ENCODE data around the gene TGM2.

Gene TGM2

GRCh38 chr20:38133680-38134426 lies 31.2 kb downstream of the TGM2 start:
- H3K4me3 ChIP-seq (ENCODE audit: low read length) = no peak overlapping the region

DNA sequence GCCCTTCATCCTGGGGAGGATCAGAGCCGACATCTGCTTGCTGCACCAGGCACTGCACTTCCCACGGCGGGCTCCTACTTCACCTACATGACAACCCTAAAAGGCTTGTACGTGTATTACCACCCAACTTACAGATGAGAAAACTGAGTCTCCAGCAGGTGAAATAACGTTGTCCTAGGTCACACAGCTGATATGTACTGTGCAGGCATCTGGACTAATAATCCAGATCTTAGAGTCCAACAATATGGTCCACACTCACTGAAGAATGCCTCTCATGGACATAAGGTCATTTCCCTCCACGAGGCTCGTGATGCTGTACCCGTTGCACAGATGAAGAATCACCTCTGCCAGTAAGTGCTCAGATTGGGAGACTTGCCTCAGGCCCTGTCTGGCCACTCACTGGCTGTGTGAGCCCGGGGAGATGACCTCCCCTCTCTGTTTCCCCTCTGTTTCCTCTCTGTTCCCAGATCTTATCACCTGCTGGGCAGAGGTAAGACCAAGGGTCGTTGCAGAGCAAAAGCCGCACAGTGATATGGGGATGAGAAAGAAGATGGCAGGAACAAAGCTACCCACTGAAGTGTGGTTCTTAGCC lies 32.1 kb downstream of the TGM2 start:
- no peaks in the 10 kb centered on the region for H3K27me3 ChIP-seq (ENCODE audit: control insufficient read depth, insufficient read depth, low read length)
- no peak overlapping the region for H3K27ac ChIP-seq (ENCODE audit: low read depth, low read length)
- H3K4me1 ChIP-seq (ENCODE audit: control insufficient read depth, insufficient read depth, low read length) = no peaks in the 10 kb centered on the region
- no peak overlapping the region for H3K9ac ChIP-seq (ENCODE audit: low read length)
- H3K4me3 ChIP-seq (ENCODE audit: low read length) = no peak overlapping the region
- no peaks in the 10 kb centered on the region for H3K36me3 ChIP-seq (ENCODE audit: control insufficient read depth, insufficient read depth, low read length)

More at GRCh38 chr20:38133680-38134426, 31.2 kb downstream of the TGM2 start:
- H3K27ac ChIP-seq (ENCODE audit: low read depth, low read length) = no peak overlapping the region
- H3K9ac ChIP-seq (ENCODE audit: low read length) = no peak overlapping the region
- H3K4me1 ChIP-seq (ENCODE audit: control insufficient read depth, insufficient read depth, low read length) = no peaks in the 10 kb centered on the region
- H3K36me3 ChIP-seq (ENCODE audit: control insufficient read depth, insufficient read depth, low read length) = no peaks in the 10 kb centered on the region
- H3K27me3 ChIP-seq (ENCODE audit: control insufficient read depth, insufficient read depth, low read length) = no peaks in the 10 kb centered on the region

DNA sequence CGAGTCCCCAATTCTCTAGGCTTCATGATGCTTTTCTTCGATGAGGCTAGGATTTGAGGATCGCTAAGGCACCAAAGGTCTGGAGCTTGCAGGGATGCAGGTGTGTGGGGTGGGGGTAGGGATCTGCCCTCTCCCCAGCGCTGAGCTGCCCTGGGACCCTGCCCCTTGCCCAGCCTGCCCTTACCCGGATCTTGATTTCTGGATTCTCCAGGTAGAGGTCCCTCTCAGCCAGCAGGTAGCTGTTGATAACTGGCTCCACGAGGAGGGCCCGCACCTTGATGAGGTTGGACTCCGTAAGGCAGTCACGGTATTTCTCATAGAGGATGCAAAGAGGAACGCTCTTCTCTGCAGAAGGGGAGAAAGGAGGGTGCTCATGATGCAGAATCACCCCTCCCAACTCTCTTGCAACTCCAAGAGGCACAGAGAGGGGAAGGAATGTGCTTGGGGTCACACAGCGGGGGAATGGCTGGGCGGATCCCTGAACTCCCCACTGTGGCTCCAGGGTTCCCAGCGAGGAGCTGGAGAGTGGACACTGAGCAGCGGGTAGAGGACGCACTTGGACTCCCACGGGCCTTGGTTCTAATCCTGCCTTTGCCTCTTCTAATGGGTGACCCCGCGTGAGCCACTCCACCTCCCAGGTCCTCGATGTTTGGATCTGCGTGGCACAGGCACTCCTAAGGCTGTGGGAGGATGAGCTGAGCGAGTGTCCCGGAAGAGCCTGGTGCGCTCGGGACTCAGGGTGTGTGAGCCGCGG lies 32.7 kb downstream of the TGM2 start:
- Histone ChIP-seq H3K4me3 (ENCODE audit: low read length) (no peak overlapping the region), H3K4me1 (ENCODE audit: control insufficient read depth, insufficient read depth, low read length) (no peaks in the 10 kb centered on the region), H3K27ac (ENCODE audit: low read depth, low read length) (no peak overlapping the region)

GRCh38 chr20:38131588-38132121 lies 33.4 kb downstream of the TGM2 start:
- H3K4me1 ChIP-seq (ENCODE audit: control insufficient read depth, insufficient read depth, low read length) = no peaks in the 10 kb centered on the region

More for the DNA sequence above, 32.7 kb downstream of the TGM2 start:
- Histone ChIP-seq H3K36me3 (ENCODE audit: control insufficient read depth, insufficient read depth, low read length) (no peaks in the 10 kb centered on the region), H3K9ac (ENCODE audit: low read length) (no peak overlapping the region), H3K27me3 (ENCODE audit: control insufficient read depth, insufficient read depth, low read length) (no peaks in the 10 kb centered on the region)

DNA sequence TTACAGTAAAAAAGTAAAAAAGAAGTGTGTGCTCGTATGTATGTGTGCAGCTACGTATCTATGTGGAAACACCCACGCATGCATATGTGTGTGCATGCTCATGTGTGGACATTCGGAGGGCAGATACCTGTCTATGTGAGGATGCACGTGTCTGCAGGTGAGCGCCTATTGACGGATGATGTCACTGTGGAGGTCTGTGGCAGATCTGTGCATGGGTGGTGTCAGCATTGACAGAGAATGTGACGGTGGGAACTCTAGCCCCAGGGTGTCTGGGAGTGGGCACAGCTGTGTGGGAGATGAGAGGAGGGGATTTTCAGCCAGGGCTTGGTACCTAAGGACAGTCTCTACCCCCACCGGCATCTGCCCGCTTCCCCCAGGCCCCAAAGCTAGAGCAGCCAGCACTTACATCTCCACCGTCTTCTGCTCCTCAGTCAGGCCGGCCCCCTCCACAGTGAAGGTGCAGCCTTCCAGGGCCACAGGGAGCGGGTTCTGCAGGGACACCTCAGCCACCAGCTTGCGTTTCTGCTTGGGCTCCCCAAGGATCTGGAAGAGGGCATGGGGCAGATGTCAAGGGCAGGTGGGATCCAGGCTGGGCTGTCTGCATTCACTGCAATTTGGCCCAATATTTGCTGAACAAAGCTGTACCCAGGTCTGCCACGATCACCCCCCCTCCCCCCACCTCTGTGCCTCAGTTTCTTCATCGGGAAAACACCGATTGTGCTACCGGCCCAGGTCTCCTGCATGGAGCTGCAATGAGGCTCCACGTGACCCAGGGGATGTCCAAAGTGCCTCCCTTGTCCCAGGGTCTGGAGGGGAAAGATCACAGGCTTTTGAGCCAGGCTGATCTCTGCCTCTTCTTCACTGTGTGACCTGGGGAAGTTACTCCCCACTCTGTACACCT lies 34.1 kb downstream of the TGM2 start:
- H3K36me3 ChIP-seq (ENCODE audit: control insufficient read depth, insufficient read depth, low read length) = no peaks in the 10 kb centered on the region
- H3K4me3 ChIP-seq (ENCODE audit: low read length) = no peak overlapping the region
- H3K9ac ChIP-seq (ENCODE audit: low read length) = no peak overlapping the region
- no peak overlapping the region for H3K27ac ChIP-seq (ENCODE audit: low read depth, low read length)
- no peaks in the 10 kb centered on the region for H3K4me1 ChIP-seq (ENCODE audit: control insufficient read depth, insufficient read depth, low read length)
- H3K27me3 ChIP-seq (ENCODE audit: control insufficient read depth, insufficient read depth, low read length) = no peaks in the 10 kb centered on the region

More at GRCh38 chr20:38131588-38132121, 33.4 kb downstream of the TGM2 start:
- no peak overlapping the region for H3K27ac ChIP-seq (ENCODE audit: low read depth, low read length)
- no peak overlapping the region for H3K9ac ChIP-seq (ENCODE audit: low read length)
- H3K4me3 ChIP-seq (ENCODE audit: low read length) = no peak overlapping the region
- no peaks in the 10 kb centered on the region for H3K36me3 ChIP-seq (ENCODE audit: control insufficient read depth, insufficient read depth, low read length)
- H3K27me3 ChIP-seq (ENCODE audit: control insufficient read depth, insufficient read depth, low read length) = no peaks in the 10 kb centered on the region

DNA sequence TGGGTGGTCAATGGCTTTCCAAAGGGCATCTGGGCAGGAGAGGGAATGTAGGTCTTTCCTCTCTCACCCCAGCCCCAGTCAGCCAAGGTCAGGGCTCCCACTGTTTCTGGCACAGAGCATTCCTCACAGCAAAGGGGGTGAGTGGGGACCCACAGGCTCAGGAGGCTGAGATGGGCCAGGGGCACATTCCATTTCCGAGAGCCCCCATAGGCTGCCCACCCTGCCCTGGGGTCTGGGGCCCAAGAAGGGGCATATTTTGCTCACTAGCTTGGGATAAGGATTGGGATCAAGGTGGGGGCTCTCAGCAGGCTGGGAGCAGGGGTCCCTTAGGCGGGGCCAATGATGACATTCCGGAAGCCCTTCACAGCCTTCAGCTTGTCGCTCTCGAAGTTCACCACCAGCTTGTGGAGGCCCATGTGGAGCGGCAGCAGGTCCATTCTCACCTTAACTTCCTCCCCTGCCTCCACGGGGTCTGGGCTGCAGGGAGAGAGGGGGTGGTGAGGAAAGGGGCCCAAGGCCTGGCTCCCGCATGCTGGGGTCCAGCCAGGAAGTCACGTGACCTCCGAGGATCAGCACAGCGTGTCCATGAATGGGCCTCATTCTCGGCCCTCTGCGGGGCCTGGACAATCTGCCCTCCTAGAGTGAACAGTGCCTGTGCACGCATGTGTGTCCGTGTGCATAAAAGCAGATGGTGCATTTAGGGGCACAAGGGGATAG lies 35.0 kb downstream of the TGM2 start:
- Histone ChIP-seq H3K27ac (ENCODE audit: low read depth, low read length) (no peak overlapping the region), H3K27me3 (ENCODE audit: control insufficient read depth, insufficient read depth, low read length) (no peaks in the 10 kb centered on the region), H3K4me1 (ENCODE audit: control insufficient read depth, insufficient read depth, low read length) (peaks cover 4% of the 10 kb centered on the region), H3K36me3 (ENCODE audit: control insufficient read depth, insufficient read depth, low read length) (no peaks in the 10 kb centered on the region), H3K4me3 (ENCODE audit: low read length) (no peak overlapping the region), H3K9ac (ENCODE audit: low read length) (no peak overlapping the region)

GRCh38 chr20:38129248-38129865 lies 35.7 kb downstream of the TGM2 start:
- Histone ChIP-seq H3K4me1 (ENCODE audit: control insufficient read depth, insufficient read depth, low read length) (peaks cover 4% of the 10 kb centered on the region), H3K9ac (ENCODE audit: low read length) (no peak overlapping the region), H3K36me3 (ENCODE audit: control insufficient read depth, insufficient read depth, low read length) (no peaks in the 10 kb centered on the region), H3K27ac (ENCODE audit: low read depth, low read length) (no peak overlapping the region), H3K4me3 (ENCODE audit: low read length) (no peak overlapping the region), H3K27me3 (ENCODE audit: control insufficient read depth, insufficient read depth, low read length) (no peaks in the 10 kb centered on the region)

GRCh38 chr20:38128691-38129090 lies 36.4 kb downstream of the TGM2 start:
- Histone ChIP-seq H3K4me1 (ENCODE audit: control insufficient read depth, insufficient read depth, low read length) (peaks cover 4% of the 10 kb centered on the region), H3K9ac (ENCODE audit: low read length) (no peak overlapping the region), H3K27ac (ENCODE audit: low read depth, low read length) (no peak overlapping the region), H3K4me3 (ENCODE audit: low read length) (no peak overlapping the region), H3K27me3 (ENCODE audit: control insufficient read depth, insufficient read depth, low read length) (no peaks in the 10 kb centered on the region), H3K36me3 (ENCODE audit: control insufficient read depth, insufficient read depth, low read length) (no peaks in the 10 kb centered on the region)

- H3K4me3 ChIP-seq (ENCODE audit: low read length) = no peak overlapping the region
- peaks cover 4% of the 10 kb centered on the region for H3K4me1 ChIP-seq (ENCODE audit: control insufficient read depth, insufficient read depth, low read length)
- no peak overlapping the region for H3K27ac ChIP-seq (ENCODE audit: low read depth, low read length)
- no peaks in the 10 kb centered on the region for H3K36me3 ChIP-seq (ENCODE audit: control insufficient read depth, insufficient read depth, low read length)
- no peak overlapping the region for H3K9ac ChIP-seq (ENCODE audit: low read length)
- H3K27me3 ChIP-seq (ENCODE audit: control insufficient read depth, insufficient read depth, low read length) = no peaks in the 10 kb centered on the region
Measured at GRCh38 chr20:38127920-38128528, 37.0 kb downstream of the TGM2 start.

DNA sequence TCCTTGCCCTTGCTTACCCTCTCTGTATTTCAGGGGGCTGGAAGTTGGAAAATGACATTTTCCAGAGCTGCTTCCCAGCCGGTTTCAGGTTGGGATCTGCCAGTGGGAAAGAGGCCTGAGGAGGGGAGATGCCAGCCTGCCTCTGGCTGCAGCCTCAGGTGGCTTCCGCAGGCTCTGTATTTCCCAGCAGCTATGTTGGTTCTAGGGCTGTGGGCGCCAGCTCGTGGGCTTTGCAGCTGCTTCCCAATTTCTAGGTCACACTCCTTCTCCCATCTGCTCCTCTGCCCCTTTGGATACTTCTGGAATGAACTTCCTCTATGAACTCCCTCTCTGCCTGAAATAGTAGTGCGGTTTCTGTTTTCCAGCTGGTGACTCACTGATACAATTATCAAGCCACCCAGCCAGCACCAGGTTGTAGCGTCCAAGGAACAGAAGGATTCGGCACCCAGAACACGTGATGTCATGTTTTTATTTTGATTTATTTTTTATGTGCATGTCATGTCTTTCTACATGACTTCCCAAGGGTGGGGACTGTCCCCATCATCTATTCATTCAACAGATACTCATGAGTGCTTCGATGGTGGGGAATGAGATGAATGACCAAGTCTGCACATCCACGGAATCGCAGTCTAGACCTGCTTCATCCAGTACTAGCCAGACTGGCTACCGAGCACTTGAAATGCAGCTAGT lies 38.0 kb downstream of the TGM2 start:
- Histone ChIP-seq H3K27ac (ENCODE audit: low read depth, low read length) (peak overlapping the region; percentile 47), H3K9ac (ENCODE audit: low read length) (no peak overlapping the region), H3K4me3 (ENCODE audit: low read length) (no peak overlapping the region), H3K27me3 (ENCODE audit: control insufficient read depth, insufficient read depth, low read length) (no peaks in the 10 kb centered on the region), H3K36me3 (ENCODE audit: control insufficient read depth, insufficient read depth, low read length) (no peaks in the 10 kb centered on the region), H3K4me1 (ENCODE audit: control insufficient read depth, insufficient read depth, low read length) (peaks cover 4% of the 10 kb centered on the region)

All from rectal smooth muscle tissue (tissue), 1 donor.